LoVo (cell line): ENCODE measurements around the gene PRADC1.

Experiments
- DNase-seq: peaks from one replicate; pipeline ENCODE4 v3.0.0-alpha.2; 2016; ENCODE audit warnings: low spot score

Gene PRADC1

DNA sequence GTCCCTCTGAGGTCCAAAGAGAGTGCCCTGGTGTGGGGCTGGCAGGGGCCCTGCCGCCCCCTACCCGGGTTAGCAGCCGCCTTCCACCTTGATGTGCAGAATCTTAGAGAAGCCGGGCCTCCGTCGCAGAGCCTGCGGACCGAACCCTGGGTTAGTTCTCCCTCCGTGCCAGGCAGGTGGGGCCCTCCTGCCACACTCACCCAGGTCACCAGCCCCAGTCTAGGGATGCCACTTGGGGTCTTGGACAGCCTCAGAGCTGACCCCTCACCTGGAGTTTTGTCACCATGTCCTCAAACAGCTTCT lies 25.8 kb upstream of the PRADC1 start:
- DNase-seq = no peak

DNA sequence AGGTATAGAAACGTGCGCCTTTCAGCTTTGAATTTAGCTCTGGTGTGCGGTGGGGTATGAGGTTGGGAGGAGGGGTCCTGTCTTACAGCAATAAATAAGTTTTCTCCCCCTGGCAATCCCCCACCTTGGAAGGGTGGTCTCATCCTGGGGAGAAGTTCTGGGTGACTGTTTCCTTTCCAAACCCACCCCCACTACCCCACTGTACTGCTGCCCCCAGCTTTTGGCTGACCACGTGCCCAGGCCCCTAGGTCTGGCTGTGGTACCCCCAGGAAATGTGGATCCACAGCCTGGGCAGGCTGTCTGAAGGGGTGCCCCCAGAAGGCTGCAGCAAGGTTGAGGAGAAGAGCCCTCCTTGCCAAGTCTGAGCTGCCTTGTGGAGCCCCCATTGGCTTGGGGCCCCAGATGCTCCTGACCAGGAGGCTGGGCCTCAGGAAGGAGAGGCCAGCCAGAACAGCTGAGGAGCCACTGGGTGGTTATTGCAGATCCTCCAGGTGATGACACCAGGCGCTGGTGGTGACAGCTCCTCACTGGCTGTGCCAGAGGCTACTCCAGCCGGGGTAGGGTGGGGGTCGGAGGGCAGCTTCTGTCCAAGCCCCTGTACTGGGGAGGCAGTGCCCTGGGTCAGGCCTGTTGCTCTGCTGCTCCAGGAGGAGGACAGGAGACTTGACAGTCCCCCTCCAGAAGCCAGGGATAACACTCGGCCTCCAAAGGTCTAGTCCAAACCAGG lies 25.3 kb upstream of the PRADC1 start:
- no peak for DNase-seq

DNA sequence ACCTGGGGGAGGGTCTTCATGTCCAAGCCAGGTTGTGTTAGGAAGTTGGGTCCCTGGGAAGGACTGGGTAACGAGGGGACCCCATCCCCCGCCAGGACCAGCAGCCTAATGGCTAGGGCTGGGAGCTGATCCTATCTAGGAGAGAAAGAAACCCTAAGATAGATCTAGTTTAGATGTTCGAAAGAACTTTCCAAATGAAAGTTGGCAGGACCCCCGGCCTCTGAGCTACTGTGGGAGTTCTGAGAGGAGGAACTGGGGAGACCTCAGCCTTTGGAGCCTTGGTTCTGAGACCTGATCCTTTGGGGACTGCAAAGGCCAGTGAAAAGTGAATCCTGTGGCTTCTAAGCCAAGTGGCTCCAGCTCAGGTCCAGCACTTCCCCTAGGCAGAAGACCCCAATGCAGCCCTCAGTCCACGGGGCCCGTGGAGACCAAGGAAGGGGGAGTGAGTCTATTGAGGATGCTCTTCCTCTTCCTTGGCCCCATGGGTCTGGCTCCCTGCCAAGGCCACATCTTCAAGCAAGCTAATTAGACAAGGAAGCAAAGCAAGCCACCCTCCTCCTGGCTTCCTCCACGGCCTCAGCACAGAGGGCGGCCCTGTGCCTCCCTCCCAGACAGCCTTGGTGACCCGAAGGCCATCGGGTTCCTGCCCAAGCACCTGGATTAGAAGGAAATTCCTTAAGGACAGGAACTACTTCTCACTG lies 24.5 kb upstream of the PRADC1 start:
- DNase-seq = no peak

DNA sequence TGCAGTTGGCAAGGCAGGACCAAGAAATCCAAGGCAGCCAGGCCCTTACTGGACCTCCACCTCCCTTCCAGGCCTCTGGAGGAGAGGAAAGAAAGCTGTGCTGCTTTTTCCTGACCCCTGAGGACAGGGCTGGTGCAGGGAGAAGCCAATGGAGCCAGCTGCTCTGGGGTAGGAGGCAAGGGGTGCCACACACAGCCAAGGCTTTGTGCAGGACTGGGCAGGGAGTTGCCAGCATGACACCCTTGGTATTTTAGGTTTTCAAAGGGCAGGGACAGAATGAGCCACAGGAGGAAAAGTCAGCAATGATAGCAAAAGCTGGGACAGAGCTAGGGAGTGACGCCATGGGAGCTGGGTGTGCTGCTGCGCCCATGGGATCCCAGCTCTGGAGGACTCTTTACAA lies 24.0 kb upstream of the PRADC1 start:
- no peak for DNase-seq

DNA sequence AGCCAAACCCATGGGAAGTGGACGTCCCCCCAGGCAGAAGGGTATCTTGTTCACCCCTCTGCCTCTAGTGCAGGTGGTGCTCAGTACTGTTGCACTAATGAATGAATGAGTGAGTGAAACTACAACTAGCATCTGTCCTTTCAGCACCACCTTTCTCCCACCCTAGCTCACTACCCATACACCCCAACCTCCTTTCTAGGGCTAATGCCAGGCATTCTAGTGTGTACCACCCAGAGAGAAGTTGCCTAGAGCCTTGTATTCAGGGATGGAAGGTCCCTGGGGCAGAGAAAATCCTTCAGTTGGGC lies 23.5 kb upstream of the PRADC1 start:
- no peak for DNase-seq

DNA sequence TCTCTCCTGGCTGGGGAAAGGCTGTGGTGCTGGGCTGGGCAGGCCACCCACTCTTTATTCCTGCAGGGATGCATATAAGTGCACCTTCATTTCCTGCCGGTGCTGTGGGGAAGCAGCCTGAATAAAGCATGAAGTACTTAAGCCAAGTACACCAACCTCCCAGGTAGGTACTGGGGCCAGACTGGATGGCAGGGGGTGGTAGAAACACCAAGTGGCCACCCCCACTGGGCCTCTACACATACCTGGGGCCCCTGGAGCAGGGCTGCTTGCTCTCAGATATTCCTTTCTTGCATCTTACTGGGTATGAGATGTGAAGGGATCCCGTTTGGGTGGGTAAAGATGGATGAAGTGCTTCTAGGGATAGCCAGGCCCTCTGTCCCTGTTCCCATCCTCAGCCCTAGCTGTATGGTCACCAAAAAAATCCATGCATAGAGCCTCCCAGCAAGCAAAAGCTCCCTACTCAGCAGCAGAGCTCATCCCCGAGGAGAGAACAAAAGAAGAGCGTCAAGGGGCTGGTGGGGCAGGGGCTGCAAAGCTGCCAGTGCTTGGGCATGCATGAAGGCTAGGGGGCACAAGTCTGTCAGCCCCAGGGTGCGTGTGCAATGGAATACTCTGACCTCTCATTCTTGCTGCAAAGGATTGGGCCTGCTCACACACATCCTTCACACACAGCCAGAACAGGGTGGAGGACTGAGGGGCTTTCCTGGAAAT lies 23.0 kb upstream of the PRADC1 start:
- DNase-seq = no peak

DNA sequence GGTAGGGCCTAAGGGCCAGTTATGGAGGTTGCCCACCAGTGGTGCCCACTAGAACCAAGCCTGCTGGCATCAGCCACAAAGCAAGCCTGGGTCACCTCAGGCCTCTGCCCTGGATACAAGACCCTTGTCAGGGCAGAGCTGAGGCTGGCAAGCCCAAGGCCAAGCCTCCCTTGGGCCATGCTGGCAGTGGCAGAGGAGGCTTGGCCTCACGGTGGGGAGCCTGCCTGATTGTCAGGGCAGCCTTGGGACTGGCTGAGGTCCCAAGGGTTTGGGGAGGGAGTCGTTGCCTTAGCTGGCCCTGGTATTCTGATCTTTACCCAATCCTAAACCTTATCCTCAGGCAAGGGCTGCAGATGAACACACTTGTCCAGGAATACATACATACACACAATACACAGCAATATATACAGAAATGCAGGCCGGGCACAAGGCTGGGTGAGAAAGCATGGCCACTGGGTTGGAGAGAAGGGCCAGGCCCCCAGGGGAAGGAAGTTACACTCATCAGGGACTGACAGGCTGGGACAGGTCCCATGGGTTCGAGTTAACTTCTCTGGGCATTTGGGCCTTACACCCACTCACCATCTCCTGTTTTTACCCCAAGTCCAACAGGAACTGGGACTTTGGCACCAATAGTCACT lies 22.1 kb upstream of the PRADC1 start:
- DNase-seq = no peak

DNA sequence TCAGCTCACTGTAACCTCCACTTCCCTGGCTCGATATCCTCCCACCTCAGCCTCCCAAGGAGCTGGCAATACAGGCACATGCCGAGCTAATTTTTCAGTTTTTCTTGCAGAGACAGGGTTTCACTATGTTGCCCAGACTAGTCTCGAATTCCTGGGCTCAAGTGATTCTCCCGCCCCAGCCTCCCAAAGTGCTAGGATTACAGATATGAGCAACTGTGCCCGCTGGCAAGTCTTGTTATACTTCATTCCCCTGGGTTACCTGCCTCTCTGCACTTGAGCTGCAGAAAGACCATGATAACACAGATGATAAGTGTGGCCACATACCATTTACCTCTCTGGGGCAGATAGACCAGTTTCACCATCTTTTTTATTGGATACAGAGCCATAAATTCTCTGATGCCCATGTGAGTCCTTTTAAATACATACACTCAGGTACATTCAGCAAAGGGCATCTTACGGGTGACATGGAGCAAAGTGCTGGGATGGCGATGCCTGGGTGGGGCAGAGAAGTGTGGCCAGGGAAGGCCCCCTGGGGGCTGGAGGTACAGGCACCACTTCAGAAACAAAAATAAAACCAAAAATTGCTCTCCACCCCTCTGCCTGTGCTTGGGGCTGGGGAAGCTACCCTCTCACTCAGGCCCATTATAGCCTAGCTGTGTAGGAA lies 21.4 kb upstream of the PRADC1 start:
- DNase-seq = no peak

DNA sequence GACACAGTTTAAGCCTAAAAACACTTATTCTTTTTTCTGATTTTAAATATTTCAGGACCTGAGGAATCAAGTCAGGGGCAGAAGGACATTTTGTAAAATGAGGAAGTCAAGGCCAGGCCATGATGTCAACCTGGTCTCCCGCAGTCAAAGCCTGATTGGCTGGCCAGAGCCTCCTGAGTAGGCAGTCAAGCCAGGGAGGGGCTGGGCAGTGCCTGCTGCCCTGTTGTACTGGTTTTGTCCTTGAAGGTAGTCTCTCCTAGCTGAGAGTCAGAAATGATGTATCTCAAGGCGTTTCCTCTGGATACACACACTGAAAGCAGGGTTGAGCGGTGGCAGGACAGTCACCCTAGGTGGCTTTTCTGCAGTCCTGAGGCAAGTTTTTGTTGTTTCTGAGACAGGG lies 20.9 kb upstream of the PRADC1 start:
- no peak for DNase-seq

DNA sequence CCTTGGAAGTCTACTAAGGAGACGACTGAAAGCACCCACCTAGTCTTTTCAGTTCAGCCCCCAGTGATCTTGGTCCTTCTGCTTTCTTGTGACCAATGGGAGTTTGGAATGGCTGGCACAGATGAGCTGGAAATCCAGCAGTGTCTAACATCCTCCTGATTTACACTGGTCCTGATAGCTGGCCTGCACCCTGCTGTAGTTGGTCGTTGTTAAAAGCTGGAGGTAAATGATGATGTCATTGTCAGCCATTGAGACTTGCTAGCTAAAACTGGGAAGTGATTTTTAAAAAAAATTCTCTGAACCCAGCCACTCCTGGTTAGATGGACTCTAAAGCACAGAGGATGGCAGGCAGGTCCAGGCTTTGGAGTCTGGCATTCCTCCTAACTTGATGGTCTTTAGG lies 20.4 kb upstream of the PRADC1 start:
- DNase-seq = no peak

DNA sequence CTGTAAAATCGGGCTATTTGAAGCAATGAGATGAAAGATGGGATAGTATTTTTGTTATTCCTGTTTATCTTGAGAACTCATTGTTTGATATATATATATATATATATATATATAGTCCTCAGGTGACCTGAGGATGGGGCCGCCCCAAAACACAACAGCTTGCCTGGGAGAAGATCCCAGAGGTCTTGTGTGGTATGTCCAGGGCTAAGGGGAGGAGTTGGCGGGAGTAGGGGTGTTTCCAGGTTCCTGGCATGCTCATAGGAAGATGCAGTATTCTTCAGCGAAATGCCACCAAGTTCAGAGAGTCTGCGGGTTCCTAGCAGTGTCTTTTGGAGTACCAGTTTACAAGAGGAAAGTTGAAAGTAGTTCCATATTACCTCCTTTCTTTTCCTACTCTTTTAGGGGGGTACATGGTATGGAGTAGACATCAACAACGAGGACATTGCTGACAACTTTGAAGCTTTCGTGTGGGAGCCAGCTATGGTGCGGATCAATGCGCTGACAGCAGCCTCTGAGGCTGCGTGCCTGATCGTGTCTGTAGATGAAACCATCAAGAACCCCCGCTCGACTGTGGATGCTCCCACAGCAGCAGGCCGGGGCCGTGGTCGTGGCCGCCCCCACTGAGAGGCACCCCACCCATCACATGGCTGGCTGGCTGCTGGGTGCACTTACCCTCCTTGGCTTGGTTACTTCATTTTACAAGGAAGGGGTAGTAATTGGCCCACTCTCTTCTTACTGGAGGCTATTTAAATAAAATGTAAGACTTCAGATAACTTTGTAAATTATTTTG lies 19.4 kb upstream of the PRADC1 start:
- no peak for DNase-seq

DNA sequence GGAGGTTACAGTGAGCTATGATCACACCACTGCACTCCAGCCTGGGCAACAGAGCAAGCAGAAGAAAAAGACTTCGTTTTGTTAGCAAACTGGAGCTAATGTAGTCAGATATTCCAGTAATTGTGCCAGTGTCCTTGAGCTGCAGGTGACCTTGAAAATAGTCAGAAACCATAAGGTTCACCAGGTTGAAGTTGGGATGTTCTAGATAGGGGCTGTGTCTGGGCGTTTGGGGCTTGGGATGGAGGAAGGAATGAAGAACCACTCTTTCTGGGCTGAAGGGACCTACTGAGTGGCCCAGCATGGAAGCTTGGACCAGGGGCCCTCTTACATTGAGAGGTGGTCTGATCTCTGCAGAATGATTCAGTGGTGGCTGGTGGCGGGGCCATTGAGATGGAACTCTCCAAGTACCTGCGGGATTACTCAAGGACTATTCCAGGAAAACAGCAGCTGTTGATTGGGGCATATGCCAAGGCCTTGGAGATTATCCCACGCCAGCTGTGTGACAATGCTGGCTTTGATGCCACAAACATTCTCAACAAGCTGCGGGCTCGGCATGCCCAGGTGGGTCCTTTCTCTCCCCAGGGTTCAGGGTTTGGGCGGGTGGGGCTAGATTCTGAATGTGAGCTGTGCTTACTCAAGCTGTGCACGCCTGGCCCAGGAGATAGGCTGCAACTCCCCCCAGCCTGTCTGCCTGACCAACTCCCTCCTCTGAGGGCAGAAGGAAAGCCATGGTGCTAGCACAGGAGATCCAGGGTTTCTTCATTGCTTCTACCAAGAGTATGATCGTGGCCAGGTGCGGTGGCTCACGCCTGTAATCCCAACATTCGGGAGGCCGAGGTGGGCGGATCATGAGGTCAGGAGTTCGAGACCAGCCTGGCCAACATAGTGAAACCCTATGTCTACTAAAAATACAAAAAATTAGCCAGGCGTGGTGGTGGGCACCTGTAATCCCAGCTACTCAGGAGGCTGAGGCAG lies 18.1 kb upstream of the PRADC1 start:
- DNase-seq = no peak

DNA sequence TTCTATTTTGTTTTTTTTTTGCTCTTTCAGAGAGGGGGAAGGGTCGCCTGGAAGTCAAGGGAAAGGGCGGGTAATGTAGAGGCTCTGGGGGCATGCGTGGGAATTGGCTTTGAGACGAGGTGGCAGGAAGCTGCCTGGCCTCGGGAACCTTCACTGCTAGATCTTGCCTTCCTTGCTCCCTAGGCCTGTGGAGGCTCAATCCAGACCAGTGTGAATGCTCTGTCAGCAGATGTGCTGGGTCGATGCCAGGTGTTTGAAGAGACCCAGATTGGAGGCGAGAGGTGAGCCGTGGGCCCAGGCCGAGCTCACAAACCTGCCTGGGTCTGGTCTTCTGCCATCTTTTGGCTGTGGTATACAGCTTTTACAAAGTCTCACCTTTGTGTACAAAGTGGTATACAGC lies 16.6 kb upstream of the PRADC1 start:
- no peak for DNase-seq

DNA sequence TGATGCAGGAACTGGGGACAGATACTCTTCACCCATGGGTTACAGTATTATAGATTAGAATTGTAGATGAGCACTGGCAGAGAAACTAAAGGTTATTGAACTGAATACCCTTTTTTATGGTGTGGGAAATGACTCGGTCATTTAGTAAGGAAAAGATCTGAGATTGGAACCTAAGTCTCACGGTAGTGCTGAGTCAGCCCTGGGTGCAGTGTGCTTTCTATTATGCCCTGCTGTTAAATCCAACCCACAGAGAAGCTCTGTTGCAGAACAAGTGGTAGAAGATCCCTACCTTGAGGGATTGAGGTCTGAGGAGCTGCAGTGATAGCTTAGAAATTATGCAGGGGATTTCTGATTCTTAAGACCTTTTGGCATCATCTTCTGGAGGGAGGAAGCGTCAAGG lies 13.8 kb upstream of the PRADC1 start:
- DNase-seq = no peak

DNA sequence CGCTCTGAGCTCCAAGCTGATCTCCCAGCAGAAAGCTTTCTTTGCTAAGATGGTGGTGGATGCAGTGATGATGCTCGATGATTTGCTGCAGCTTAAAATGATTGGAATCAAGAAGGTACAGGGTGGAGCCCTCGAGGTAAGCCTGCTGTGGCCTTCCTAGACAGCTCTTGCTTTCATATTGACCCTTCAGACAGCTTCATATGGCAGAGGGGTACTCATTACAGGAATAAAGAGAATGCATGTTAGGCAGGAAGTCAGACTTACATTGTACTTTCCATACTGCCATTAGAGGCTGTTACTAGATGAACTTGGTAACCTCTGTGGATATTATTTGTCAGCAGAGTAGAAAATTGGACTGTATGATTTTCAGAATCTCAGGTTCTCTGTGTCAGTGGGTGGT lies 11.5 kb upstream of the PRADC1 start:
- no peak for DNase-seq

DNA sequence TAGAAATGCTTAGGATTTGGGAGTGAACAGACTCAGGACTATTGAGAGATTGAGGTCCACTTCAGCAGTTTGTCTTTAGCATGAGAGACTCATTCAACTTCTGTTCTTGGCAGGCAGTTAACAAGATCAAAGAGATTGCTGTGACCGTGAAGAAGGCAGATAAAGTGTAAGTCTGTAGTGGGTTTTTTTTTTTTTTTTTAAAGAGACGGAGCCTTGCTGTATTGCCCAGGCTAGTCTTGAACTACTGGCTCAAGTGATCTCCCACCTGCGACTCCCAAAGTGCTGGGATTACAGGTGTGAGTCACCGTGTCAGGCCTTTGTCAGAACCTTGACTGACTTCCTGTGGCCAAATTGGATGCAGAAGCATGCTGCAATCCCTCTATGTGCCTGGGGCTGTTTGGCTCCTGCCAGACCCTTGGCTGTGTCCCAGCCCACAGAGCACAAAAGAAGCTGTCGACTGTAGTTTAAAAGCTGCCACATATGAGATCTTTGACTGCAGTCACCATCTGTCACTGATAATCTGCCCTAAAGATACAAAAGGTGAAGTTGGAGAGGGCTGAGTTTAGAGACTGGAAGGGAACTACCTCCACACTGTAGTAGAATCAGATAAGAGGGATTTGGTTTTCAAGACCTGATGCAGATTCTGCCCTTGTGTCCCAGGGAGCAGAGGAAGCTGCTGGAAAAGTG lies 11.0 kb upstream of the PRADC1 start:
- no peak for DNase-seq

DNA sequence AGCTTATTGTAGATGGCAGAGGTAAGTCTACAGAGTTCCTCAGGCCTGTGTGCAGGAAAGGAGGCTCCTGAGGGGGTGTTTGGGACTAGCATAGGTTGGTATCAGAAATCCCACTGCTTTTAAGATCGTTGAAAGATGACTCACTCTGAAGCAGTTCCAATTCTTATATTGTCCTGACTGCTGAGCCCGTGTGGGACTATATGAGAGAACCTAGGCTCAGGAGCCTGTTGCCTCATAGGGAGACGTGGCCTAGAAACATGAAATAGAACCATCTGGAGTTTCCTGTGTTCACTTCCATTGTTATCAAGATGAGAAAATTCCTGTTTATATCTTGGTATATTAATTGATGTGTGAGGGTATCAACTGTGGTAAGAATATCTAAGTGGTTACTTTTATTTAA lies 6.7 kb upstream of the PRADC1 start:
- DNase-seq = no peak

DNA sequence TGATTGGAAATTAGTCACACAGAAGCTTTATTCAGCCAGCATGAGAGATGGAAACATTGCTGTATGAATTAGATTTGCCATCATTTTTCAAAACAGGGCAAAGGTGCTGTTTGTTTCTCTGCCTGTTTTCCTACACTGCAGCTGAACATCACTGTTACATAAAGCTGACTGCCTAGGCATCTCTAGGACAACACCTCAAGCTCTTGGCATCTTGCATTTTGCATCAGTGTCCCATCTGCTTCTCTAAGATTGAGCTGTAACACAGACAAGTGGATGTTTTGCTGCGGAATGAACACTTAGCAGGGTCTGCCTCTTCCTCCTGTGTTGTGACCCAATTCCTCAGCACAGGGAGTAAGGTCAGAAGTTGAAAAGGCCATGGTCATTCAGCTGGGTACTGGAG lies 5.9 kb upstream of the PRADC1 start:
- no peak for DNase-seq

DNA sequence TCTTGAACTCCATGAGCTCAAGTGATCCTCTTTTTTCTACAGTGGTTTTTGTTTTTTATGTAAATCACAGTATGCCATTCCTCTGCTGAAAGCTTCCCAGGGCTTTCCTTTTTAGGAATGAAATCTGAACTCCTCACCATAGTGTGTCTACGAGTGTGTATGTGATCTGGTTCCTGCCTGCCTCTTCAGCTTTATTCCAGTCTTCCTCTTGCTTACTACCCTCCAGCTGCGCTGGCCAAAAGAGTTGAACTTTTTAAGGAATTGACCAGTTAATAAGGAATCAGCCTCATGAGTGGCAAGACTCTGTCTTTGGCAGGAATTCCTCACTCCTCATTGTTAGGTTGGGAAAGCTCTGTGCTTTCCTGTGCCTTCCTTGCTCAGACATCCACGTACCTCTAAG lies 5.1 kb upstream of the PRADC1 start:
- no peak for DNase-seq

DNA sequence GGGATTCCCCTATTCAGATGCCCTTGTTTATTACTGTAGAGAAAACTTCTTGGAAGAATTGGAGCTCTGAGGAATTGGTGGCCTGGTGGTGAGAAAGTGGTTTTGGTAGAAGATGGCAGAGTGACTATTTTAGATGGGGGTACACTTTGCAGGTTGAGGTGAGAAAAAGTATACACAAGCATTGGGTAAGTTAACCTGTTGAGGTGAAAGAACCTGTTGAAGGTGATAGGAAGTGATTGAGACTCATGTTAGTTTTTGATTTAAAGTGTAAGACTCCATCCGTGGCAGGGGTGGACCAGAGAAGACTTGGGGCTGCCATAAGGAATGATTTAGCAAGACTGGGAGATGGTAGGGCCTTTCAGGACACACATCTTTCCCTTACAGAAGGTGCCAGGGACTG lies 4.1 kb upstream of the PRADC1 start:
- DNase-seq = no peak
